GM12873 (cell line): Measurements from ENCODE around the gene CLN6.

Experiments
- CTCF ChIP-seq: IDR thresholded peaks from 2 replicates; pipeline ENCODE4 v1.5.1; 2012; ENCODE audit warnings: low read depth, mild to moderate bottlenecking, moderate library complexity, low read length, control low read depth; ENCODE audit not compliant: insufficient read depth; ENCODE audit errors: missing control alignments

CLN6 gene

GRCh38 chr15:68218331-68218730 lies 11.2 kb downstream of the CLN6 start:
- no peak for TF ChIP-seq CTCF

- TF ChIP-seq CTCF, result no peak
These were observed 12.2 kb downstream of the CLN6 start for GRCh38 chr15:68217341-68217740.

GRCh38 chr15:68214838-68215254 lies 14.7 kb downstream of the CLN6 start:
- TF ChIP-seq CTCF, result no peak

GRCh38 chr15:68213991-68214837 lies 15.3 kb downstream of the CLN6 start:
- no peak for TF ChIP-seq CTCF

- TF ChIP-seq CTCF, result no peak
These were observed 17.7 kb downstream of the CLN6 start for GRCh38 chr15:68211656-68212320.

GRCh38 chr15:68210821-68211655 lies 18.5 kb downstream of the CLN6 start:
- peak; percentile 80 for TF ChIP-seq CTCF

GRCh38 chr15:68210409-68210756 lies 19.1 kb downstream of the CLN6 start:
- TF ChIP-seq CTCF, result no peak
